ENCODE results near the gene NEK7.

Gene NEK7

GRCh38 chr1:198203434-198203833, 46.6 kb downstream of the NEK7 start:
- TF ChIP-seq CTCF (IDR thresholded peaks at IDR 0.05; ENCODE audit: control extremely low read depth, extremely low read depth, low read depth, missing control alignments) = no peak
- no peak for DNase-seq (ENCODE audit: extremely low spot score)
- ChIA-PET POLR2A (no interaction called here), CTCF (interaction anchor here (1.0 kb wide), 1 partner anchor 31 kb away, joined by 3 read pairs; no protein-coding TSS in a partner anchor)

- CTCF ChIA-PET = interaction anchor here (0.8 kb wide), 1 partner anchor 9 kb away, joined by 3 read pairs; no protein-coding TSS in a partner anchor
- TF ChIP-seq CTCF (IDR thresholded peaks at IDR 0.05; ENCODE audit: control extremely low read depth, extremely low read depth, low read depth, missing control alignments) = no peak
- DNase-seq (ENCODE audit: extremely low spot score) = no peak
- POLR2A ChIA-PET = no interaction called here
These were observed 48.4 kb downstream of the NEK7 start for GRCh38 chr1:198205016-198205684.

GRCh38 chr1:198206292-198206691, 49.5 kb downstream of the NEK7 start:
- ChIA-PET POLR2A (no interaction called here), CTCF (no interaction called here)
- DNase-seq (ENCODE audit: extremely low spot score) = no peak
- TF ChIP-seq CTCF (IDR thresholded peaks at IDR 0.05; ENCODE audit: control extremely low read depth, extremely low read depth, low read depth, missing control alignments) = no peak

GRCh38 chr1:198211696-198212095, 54.9 kb downstream of the NEK7 start:
- ChIA-PET POLR2A (no interaction called here), CTCF (no interaction called here)
- TF ChIP-seq CTCF (IDR thresholded peaks at IDR 0.05; ENCODE audit: control extremely low read depth, extremely low read depth, low read depth, missing control alignments) = no peak
- DNase-seq (ENCODE audit: extremely low spot score) = no peak

- no peak for DNase-seq (ENCODE audit: extremely low spot score)
- CTCF ChIA-PET = no interaction called here
These were observed 55.3 kb downstream of the NEK7 start for GRCh38 chr1:198212126-198212525.

GRCh38 chr1:198212675-198213074, 55.9 kb downstream of the NEK7 start:
- no peak for TF ChIP-seq CTCF (IDR thresholded peaks at IDR 0.05; ENCODE audit: control extremely low read depth, extremely low read depth, low read depth, missing control alignments)
- ChIA-PET CTCF (no interaction called here), POLR2A (no interaction called here)
- DNase-seq (ENCODE audit: extremely low spot score) = no peak

More at GRCh38 chr1:198212126-198212525, 55.3 kb downstream of the NEK7 start:
- POLR2A ChIA-PET = no interaction called here
- no peak for TF ChIP-seq CTCF (IDR thresholded peaks at IDR 0.05; ENCODE audit: control extremely low read depth, extremely low read depth, low read depth, missing control alignments)

Data from GM10248 (cell line).